GM12801 (cell line): ENCODE results near the gene CDC7.

ENCODE experiments used
- TF ChIP-seq, protein P1 (sequence below): IDR thresholded peaks from one replicate; pipeline ENCODE4 v1.5.1; 2011; ENCODE audit warnings: control low read depth; ENCODE audit not compliant: insufficient read length; ENCODE audit errors: extremely low read depth

CDC7 gene

DNA sequence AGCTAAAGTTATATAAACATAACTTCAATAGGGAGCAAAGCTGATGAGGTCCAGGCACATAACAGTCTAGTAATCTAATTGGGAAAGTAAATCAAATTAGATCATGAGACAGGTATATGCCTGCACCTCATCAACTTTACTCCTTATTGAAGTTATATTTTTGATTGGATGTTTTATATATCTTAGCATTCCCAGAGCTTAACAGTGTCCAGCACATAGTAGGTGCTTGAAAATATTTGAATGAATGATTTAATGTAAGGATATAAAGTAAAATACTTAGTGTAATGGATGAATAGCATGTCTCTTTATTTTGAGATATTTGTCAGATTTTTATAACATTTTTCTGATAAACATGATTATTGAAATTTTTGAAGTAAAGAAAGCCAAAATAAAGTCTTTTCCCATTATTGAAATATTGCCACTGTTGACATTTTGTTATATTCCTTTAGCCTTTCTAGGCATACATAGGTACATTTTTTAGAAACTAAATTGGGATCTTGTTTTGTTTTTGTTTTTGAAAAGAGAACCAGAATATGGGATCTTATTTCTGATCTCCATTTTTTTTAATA lies 2.8 kb downstream of the CDC7 start:
- TF ChIP-seq, protein P1, sequence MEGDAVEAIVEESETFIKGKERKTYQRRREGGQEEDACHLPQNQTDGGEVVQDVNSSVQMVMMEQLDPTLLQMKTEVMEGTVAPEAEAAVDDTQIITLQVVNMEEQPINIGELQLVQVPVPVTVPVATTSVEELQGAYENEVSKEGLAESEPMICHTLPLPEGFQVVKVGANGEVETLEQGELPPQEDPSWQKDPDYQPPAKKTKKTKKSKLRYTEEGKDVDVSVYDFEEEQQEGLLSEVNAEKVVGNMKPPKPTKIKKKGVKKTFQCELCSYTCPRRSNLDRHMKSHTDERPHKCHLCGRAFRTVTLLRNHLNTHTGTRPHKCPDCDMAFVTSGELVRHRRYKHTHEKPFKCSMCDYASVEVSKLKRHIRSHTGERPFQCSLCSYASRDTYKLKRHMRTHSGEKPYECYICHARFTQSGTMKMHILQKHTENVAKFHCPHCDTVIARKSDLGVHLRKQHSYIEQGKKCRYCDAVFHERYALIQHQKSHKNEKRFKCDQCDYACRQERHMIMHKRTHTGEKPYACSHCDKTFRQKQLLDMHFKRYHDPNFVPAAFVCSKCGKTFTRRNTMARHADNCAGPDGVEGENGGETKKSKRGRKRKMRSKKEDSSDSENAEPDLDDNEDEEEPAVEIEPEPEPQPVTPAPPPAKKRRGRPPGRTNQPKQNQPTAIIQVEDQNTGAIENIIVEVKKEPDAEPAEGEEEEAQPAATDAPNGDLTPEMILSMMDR: no peak

DNA sequence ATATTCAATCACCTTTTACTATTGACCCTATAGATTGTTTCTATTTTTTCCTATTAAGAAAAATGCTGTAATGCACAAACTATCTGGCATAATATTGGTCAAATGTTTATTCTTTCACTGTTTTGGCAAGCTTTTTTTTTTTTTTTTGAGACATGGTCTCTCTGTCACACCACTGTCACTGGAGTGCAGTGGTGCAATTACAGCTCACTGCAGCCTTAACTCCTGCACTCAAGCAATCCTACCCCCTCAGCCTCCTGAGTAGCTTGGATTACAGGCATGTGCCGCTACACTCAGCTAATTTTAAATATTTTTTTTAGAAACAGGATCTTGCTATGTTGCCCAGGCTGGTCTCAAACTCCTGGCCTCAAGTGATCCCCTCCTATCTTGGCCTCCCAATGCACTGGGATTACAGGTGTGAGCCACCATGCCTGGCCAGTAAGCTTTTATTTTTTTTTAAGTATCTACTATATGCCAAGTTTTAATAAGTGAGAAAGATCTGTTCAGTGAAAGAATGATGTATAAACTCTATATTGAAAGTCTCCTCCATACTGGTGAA lies 3.4 kb downstream of the CDC7 start:
- TF ChIP-seq, protein P1: no peak

GRCh38 chr1:91505086-91505485 lies 4.4 kb downstream of the CDC7 start:
- TF ChIP-seq, protein P1: no peak

DNA sequence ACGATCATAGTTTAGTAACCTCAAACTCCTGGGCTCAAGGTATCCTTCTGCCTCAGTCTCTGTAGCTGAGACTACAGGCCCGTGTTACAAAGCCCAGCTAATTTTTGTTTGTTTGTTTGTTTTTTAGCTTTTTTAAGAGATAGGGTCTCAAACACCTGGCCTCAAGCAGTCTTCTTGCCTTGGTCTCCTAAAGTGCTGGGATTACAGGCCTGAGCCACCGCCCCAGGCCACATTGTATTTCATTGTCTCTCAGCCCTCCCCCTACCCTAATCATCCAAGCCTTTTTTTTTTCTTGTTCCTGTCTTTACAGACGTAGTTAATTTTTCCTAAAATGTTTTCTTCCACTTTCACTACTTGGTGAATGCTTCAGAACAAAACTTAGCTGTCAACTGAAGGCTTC lies 5.4 kb downstream of the CDC7 start:
- TF ChIP-seq, protein P1: no peak

DNA sequence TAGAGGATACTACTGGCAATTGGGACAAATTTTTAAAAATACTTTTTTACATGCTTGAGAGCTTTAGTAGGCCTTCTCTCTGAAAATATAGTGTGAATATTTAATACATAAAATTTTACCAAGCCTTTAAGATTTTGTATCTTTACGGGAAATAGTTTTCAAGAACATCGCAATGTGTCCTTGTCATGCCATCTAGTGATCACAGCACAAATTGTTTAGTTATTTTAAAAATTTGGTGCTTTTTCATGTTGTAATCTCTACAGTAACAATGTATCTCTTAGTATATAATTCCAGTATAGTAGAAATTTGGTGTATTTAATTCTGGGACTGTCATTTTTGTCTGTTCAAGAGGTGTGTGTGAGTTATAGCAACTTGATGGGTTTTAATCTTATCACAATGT lies 6.7 kb downstream of the CDC7 start:
- TF ChIP-seq, protein P1: no peak

- TF ChIP-seq, protein P1: no peak
Observed at GRCh38 chr1:91510754-91511153, 10.1 kb downstream of the CDC7 start.

- TF ChIP-seq, protein P1: no peak
Observed at GRCh38 chr1:91511386-91511785, 10.7 kb downstream of the CDC7 start.

GRCh38 chr1:91513160-91513559 lies 12.5 kb downstream of the CDC7 start:
- TF ChIP-seq, protein P1: no peak
